Measurements from ENCODE around the gene BLOC1S4.

Gene BLOC1S4

DNA sequence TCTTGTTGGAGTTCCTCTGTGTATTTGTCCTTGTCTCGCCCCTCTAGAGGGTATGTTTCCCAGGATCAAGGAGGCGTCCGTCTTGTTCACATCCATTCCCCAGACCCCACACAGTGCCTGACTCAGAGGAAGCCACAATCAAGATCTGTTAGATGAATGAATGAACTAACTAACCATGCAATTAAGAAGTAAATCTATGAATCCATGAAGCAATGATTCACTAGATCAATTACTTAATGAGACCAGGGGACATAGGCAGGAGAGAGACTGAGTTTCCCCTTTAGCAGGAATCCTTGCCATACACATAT, 11.9 kb downstream of the BLOC1S4 start:
- Histone ChIP-seq H3K9me2 (ENCODE audit: low read depth, low read length) (no peaks in the 10 kb centered on the region), H3K27ac (ENCODE audit: low read depth, low read length, poor library complexity, severe bottlenecking) (no peak overlapping the region), H3K4me2 (ENCODE audit: low read length) (no peak overlapping the region), H3K4me1 (ENCODE audit: insufficient read depth, low read length, severe bottlenecking) (no peaks in the 10 kb centered on the region), H4K20me1 (ENCODE audit: insufficient read depth, low read length) (no peaks in the 10 kb centered on the region), H3K36me3 (ENCODE audit: insufficient read depth, low read length) (no peaks in the 10 kb centered on the region), H3K4me3 (ENCODE audit: low read depth, low read length, poor library complexity, severe bottlenecking) (no peak overlapping the region), H3K9ac (ENCODE audit: low read length) (no peak overlapping the region), H3K9me3 (ENCODE audit: low read length) (no peaks in the 10 kb centered on the region), H3K27me3 (ENCODE audit: insufficient read depth, low read length) (no peaks in the 10 kb centered on the region; the same call in 1 of the 2 replicates), H3K79me2 (ENCODE audit: insufficient read depth, low read length) (no peaks in the 10 kb centered on the region), H3F3A (ENCODE audit: insufficient read depth, low read length) (no peaks in the 10 kb centered on the region), H2AFZ (ENCODE audit: low read length) (no peak overlapping the region)
- no peak for TF ChIP-seq EZH2 (IDR thresholded peaks at IDR 0.05; ENCODE audit: borderline replicate concordance, low read length)
- TF ChIP-seq, protein P1, sequence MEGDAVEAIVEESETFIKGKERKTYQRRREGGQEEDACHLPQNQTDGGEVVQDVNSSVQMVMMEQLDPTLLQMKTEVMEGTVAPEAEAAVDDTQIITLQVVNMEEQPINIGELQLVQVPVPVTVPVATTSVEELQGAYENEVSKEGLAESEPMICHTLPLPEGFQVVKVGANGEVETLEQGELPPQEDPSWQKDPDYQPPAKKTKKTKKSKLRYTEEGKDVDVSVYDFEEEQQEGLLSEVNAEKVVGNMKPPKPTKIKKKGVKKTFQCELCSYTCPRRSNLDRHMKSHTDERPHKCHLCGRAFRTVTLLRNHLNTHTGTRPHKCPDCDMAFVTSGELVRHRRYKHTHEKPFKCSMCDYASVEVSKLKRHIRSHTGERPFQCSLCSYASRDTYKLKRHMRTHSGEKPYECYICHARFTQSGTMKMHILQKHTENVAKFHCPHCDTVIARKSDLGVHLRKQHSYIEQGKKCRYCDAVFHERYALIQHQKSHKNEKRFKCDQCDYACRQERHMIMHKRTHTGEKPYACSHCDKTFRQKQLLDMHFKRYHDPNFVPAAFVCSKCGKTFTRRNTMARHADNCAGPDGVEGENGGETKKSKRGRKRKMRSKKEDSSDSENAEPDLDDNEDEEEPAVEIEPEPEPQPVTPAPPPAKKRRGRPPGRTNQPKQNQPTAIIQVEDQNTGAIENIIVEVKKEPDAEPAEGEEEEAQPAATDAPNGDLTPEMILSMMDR (IDR thresholded peaks at IDR 0.05; ENCODE audit: low read length), result no peak

DNA sequence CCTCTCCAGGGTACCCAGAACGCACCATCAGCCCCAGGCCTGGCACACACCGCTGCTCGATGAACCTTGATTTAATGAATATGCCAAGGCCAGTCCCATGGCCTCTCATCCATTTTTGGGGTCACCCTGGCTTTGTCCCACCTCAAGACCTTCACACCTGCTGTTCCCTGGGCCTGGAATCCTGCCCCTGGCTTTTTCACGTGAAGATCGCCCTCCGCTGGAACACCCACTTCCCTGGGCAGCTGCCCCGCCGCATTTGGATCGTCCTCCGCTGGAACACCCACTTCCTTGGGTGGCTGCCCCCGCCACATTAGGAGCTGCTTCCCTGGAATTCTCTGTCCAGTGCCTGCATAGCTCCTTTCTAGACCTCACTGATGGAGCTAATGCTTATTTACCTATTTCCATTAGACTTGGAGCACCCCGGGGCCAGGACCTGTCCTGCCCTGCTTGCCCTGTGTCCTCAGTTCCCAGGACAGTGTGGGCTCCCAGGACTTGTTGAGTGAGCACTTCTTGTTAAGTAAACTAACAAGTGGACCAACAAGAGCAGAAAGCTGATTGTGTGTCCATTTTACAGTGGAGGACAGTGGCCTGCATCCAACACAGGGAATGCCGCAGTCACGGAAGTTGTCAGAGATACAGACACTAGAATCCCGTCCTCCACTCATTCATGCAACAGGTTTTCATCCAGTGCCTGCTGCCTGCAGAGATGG, 12.5 kb downstream of the BLOC1S4 start:
- no peak overlapping the region for H3K4me2 ChIP-seq (ENCODE audit: low read length)
- H2AFZ ChIP-seq (ENCODE audit: low read length), result no peak overlapping the region
- H3K27ac ChIP-seq (ENCODE audit: low read depth, low read length, poor library complexity, severe bottlenecking), result no peak overlapping the region
- H3K4me3 ChIP-seq (ENCODE audit: low read depth, low read length, poor library complexity, severe bottlenecking), result no peak overlapping the region
- no peaks in the 10 kb centered on the region for H3K36me3 ChIP-seq (ENCODE audit: insufficient read depth, low read length)
- no peaks in the 10 kb centered on the region for H3F3A ChIP-seq (ENCODE audit: insufficient read depth, low read length)
- H3K27me3 ChIP-seq (ENCODE audit: insufficient read depth, low read length), result no peaks in the 10 kb centered on the region; the same call in 1 of the 2 replicates
- no peaks in the 10 kb centered on the region for H3K79me2 ChIP-seq (ENCODE audit: insufficient read depth, low read length)
- TF ChIP-seq EZH2 (IDR thresholded peaks at IDR 0.05; ENCODE audit: borderline replicate concordance, low read length), result no peak
- H3K9me2 ChIP-seq (ENCODE audit: low read depth, low read length), result no peaks in the 10 kb centered on the region
- H3K4me1 ChIP-seq (ENCODE audit: insufficient read depth, low read length, severe bottlenecking), result no peaks in the 10 kb centered on the region
- H3K9ac ChIP-seq (ENCODE audit: low read length), result no peak overlapping the region
- no peaks in the 10 kb centered on the region for H4K20me1 ChIP-seq (ENCODE audit: insufficient read depth, low read length)
- no peaks in the 10 kb centered on the region for H3K9me3 ChIP-seq (ENCODE audit: low read length)

DNA sequence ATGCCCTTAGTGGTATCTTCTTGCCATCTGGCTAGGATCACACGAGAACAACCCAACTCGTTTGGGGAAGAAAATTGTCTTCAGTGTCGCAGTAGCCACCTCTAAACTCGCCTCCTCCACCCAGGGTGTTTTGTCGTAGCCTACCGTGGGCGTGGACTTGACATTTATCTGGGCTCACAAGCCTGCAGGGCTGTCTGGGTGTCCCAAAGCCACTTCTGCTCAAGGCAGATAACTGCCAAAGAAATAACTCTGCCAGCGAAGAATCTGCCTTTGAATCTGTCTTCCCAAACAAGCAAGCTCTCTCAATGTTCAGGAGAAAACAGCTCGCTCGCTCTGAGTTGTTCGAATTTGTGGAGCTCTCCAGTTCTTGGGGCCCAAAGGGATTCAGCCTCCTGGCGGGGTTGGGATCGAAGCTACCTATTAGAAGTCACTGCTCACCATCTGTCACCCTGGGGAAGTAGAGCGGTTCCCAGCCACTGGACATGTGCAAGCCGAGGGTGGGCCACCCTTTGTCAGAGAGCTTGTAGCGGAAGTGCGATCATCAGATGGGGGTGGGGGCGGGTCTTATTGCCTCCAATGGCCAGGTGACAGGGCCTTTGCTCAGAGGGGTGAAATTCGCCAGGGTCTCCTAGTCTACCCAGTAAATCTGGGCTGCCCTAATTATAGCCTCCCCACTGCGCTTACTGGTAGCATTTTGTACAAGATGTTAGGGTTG, 14.8 kb downstream of the BLOC1S4 start:
- H3K79me2 ChIP-seq (ENCODE audit: insufficient read depth, low read length), result no peaks in the 10 kb centered on the region
- no peak overlapping the region for H3K27ac ChIP-seq (ENCODE audit: low read depth, low read length, poor library complexity, severe bottlenecking)
- H3K4me2 ChIP-seq (ENCODE audit: low read length), result no peak overlapping the region

More for the DNA sequence above, 14.8 kb downstream of the BLOC1S4 start:
- H3K4me1 ChIP-seq (ENCODE audit: insufficient read depth, low read length, severe bottlenecking), result no peaks in the 10 kb centered on the region
- H3K36me3 ChIP-seq (ENCODE audit: insufficient read depth, low read length), result no peaks in the 10 kb centered on the region
- H4K20me1 ChIP-seq (ENCODE audit: insufficient read depth, low read length), result no peaks in the 10 kb centered on the region
- H3K9me3 ChIP-seq (ENCODE audit: low read length), result no peaks in the 10 kb centered on the region
- H3K9ac ChIP-seq (ENCODE audit: low read length), result no peak overlapping the region
- H3K27me3 ChIP-seq (ENCODE audit: insufficient read depth, low read length), result no peaks in the 10 kb centered on the region; the same call in 1 of the 2 replicates
- H2AFZ ChIP-seq (ENCODE audit: low read length), result no peak overlapping the region
- no peak for TF ChIP-seq EZH2 (IDR thresholded peaks at IDR 0.05; ENCODE audit: borderline replicate concordance, low read length)
- TF ChIP-seq, protein P1 (IDR thresholded peaks at IDR 0.05; ENCODE audit: low read length), result no peak
- H3K9me2 ChIP-seq (ENCODE audit: low read depth, low read length), result no peaks in the 10 kb centered on the region
- H3F3A ChIP-seq (ENCODE audit: insufficient read depth, low read length), result no peaks in the 10 kb centered on the region
- H3K4me3 ChIP-seq (ENCODE audit: low read depth, low read length, poor library complexity, severe bottlenecking), result no peak overlapping the region

Measured in OCI-LY1 (cell line).